Fibroblast of peridontal ligament (primary cell): ENCODE results near the gene ATP1A1.

ENCODE experiments used
- DNase-seq: peaks from one replicate; pipeline ENCODE4 v3.0.0-alpha.2; 2010; ENCODE audit errors: extremely low read depth

The ATP1A1 gene

DNA sequence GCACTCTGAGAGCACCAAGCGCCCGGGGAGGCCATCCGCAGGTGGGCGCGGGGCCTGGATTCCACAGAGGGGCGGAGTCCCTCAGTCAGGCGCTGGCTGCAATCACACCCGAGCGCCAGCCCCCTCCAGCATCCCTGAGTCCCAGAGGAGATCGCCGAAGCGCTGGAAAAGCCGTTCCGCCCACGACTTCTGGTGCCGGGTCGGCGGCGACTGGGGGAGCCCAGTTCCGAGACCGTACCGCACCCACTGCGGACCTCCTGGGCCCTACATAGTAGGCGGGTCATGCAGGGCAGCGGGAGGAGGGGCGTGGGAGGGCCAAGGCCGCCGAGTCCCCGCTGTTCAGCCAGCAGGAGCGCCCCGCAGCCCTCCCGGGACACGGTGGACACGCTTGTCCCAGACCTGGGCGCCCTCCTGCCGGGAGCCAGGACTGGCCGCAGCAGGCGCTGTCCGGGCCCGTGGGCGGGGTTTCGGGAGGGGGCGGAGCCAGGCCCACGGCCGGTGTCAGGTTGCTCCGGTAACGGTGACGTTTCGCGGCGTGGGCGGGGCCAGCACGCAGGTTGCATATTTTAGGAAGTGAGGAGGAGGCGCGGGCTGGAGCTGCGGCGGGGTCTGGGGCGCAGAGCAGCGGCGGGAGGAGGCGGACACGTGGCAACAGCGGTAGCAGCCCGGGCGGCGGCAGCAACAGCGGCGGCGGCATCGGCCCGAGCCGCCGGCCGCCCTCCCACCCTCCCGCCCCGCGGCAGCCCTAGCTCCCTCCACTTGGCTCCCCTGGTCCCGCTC lies at the start of gene ATP1A1:
Gene ATP1A1, plus strand, starts transcription at position 594 of the 780 bp plus-strand sequence. CDS start 268 bp downstream, outside the sequence.
- peak; percentile 83 for DNase-seq

DNA sequence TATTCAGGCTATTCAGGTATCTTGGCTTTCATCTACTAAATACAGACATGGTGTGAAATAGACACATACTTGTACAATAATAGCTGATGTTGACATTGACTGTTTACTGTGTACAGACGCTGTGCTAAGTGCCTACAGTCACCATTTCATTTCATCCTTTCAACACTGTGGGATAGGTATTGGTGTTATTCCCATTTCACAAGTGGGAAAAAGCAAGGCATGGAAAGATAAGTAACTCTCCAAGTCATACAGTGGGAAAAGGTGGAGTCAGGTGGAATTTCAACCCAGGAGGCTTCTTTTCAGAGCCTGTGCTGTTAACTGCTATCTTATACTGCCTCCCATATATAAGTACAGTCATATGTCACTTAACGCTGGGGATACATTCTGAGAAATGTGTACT lies 49.6 kb upstream of the ATP1A1 start:
- no peak for DNase-seq

DNA sequence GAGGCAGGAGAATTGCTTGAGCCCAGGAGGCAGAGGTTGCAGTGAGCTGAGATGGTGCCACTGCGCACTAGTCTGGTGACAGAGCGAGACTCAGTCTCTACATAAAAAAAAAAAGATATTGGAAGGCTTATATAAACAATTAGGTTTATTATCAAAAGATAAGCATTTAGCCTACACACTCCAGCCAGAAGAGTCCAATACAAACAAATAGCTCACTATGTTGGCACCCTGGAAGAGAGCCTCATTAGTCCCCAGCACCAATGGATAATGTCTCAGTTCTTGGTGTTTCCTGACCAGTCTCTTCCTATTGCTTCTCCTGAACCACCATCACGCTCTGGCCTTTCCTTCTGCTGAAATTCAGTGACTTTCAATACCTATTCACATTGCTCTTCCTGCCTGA lies 48.6 kb upstream of the ATP1A1 start:
- no peak for DNase-seq

- DNase-seq: no peak
Observed at GRCh38 chr1:116325104-116325503, 47.9 kb upstream of the ATP1A1 start.

- no peak for DNase-seq
Observed at GRCh38 chr1:116325922-116326321, 47.1 kb upstream of the ATP1A1 start.

DNA sequence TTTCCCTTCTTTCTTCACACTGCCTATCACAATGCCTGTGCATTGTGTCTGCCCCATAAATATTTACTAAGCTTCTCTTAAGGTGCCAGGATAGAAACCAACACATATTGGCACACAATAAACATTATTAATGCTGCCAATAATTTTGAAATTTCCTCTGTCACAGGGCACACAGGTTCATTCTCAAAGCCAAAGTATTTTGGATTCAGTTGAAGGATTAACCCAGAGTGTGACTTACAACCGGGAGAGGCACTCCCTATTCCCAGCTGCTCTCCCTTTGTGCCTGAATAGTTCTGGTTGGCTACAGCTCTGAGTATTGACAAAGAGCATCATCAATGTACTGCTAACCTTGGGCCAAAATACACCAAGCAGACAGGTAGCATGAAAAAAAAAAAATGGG lies 46.6 kb upstream of the ATP1A1 start:
- no peak for DNase-seq

DNA sequence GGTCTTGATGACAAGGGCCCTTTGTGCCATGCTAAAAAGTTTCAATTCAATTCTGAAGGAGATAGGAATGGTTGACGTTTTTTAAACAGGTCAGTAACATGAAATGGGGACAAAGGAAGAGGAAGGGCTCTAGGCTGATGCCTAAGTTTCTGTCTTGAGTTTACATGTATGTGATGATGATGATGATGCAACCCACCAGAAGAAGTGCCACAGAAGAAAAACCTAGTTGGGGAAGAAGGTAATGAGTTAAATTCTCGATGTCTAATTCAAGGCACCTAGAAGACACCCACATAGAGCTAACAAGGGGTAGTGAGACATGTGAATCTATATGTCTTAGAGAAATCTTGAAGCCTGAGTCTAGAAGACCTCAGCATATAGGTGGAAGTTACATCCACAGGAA lies 44.4 kb upstream of the ATP1A1 start:
- DNase-seq: no peak

DNA sequence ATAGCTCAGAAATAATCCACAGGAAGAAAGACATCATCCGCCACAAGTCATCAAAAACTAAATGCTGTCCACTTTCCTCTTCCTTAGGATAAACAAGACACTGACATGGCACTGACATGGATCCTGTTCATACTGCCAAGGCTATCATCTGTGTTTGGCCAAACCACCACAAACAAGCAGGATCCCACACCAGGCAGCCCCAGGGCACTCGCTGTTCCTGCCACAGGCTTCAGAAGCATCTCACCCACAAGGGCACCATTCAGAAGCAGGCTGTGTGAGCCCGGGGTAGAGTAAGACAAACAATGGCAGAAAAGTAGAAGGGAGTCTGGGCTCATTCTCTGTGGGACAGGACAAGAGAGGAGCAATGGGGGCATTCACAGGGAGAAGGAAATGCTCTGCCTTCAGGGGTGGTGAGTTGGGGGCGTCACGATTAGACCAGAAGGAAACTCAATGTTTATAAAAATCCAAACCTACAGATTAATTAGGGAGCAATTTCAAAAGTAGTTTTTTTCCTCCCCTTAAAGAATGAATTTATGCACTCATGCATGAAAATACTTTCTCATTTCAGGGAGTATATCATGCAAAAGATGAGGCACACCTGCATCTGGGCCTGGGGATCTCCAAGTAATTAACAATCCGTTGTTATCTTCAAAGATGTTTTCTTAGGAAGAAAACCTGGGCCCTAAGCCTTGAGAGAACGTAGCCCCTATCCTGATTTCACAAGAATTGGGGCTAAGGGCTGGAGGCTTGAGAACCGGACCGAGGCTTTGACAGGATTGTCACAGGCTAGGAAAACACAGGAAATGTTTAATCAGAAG lies 43.3 kb upstream of the ATP1A1 start:
- DNase-seq: no peak

DNA sequence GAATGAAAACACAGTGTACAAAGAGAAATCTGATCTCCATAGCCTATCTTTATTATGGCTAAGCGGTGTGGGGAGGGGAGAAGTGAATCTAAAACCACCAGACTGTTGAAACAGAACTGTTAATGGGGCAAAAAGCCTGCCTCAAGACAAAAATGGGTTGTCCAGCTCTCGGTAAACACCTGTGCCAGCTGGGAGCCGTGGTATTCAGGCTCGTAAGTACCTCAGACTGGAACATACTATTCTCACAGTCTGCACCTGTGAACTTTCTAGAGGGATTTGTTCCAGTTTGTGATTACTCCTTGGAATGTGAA lies 42.7 kb upstream of the ATP1A1 start:
- DNase-seq: no peak

DNA sequence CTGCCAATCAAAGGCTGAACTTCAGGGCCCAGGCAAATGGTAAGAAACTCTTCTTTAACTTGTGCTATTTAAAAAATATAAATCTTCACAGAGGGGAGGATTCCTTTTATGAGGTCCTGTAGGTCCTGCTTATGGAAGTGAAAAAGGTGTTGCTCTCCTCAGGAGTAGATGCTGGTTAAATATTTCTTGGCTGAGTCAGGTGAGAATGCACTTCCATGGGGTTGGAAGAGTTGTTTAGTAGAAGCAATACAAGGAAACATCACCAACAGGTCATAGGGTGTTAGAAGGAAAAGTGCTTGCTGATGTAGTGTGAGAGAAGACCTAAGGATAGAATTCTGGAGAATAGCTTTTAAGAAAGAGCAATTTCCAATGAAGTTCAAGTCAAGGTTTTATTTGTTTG lies 42.2 kb upstream of the ATP1A1 start:
- DNase-seq: no peak

- DNase-seq: no peak
Observed at GRCh38 chr1:116331523-116331922, 41.5 kb upstream of the ATP1A1 start.

DNA sequence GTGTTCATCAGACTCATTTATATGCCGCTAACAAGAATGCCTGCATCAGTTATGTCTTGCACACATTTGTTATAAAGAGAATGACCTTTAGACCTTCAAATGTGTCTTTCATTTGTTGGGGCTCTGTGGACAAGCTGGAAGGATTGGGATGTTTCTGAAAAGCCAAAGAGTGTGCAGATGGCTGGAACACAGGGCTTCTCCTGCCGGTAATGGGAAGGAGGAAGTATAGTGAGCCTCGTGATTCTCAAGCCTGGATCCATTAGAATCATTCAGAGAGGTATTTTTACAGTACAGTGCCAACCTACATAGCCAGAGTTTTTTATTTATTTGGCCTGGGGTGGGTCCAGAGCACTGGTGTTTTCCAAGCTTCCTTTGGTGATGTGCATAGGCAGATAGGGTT lies 40.6 kb upstream of the ATP1A1 start:
- no peak for DNase-seq

DNA sequence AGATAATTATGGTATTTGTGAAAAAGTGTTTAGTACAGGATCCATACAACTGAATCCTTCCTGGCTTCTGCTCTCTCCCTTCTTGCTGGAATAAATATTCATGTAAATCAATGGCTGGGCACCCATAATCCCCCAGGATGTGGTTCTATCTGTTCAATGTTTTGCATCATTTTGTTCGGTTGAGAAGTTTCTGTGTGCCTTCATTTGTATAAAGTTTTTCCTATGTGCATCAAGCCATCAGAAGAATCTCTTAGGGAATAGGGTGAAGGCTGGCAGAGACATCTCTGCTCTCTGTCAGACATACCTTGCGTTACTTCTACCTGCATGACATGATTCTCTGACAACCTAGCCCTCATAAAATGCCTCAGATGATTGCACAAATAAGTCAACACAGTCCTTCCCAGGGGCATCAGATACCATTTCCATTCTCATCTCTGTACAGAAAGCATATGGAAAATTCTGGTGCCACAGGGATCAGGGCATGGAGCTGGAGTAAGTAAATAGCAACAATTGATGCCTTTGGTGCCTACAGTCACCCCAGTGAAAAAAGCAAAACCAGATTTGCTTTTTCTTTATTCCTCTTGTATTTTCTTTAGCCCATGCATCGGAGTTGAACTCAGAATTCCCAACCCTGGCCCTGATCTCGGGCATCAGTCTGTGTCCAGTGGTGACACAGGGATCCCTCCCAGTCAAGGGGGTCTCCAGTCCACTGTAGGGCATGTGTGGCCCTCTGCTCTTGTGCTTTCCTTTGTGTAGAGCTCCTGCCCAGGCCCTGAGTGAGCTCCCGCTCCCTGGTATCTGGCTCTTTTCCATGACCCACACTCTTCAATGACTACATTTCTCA lies 39.7 kb upstream of the ATP1A1 start:
- no peak for DNase-seq

GRCh38 chr1:116334015-116334547 lies 39.0 kb upstream of the ATP1A1 start:
- DNase-seq: peak; percentile 39

- no peak for DNase-seq
Observed at GRCh38 chr1:116334868-116335635, 38.0 kb upstream of the ATP1A1 start.

GRCh38 chr1:116335850-116336624 lies 37.0 kb upstream of the ATP1A1 start:
- no peak for DNase-seq

DNA sequence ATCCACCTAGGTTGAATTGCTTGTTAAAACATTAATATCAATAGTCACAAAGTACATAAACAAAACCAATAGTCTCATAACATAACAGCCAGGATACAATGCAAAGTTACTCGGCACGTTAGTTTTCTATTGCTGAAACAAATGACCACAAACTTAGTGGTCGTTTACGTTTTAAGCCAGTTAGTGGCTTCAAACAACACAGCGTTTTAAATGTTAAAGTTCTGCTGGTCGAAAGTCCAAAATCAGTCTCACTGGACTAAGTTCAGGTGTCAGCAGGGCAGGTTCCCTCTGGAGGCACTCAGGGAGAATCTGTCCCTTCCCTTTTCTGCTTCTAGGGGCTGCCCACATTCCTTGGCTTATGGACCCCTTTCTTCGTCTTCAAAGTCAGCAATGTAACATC lies 35.6 kb upstream of the ATP1A1 start:
- no peak for DNase-seq

DNA sequence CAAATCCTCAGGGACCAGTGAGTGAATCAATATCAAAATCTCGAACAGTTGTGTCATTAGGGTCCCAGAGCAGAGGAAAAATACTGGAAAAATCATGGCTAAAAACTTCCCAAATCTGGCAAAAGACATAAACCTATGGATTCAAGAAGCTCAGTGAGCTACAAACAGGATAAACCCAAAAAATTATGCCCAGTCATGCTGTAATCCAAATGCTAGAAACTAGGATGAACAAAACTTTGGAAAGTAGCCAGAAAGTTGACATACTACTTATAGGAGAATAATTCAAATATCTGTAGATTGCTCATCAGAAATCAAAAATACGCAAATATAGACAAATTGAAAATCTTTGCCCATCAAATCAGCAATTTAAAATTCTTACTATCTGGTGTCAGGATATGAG lies 34.6 kb upstream of the ATP1A1 start:
- no peak for DNase-seq

GRCh38 chr1:116340506-116341231 lies 32.4 kb upstream of the ATP1A1 start:
- no peak for DNase-seq

DNA sequence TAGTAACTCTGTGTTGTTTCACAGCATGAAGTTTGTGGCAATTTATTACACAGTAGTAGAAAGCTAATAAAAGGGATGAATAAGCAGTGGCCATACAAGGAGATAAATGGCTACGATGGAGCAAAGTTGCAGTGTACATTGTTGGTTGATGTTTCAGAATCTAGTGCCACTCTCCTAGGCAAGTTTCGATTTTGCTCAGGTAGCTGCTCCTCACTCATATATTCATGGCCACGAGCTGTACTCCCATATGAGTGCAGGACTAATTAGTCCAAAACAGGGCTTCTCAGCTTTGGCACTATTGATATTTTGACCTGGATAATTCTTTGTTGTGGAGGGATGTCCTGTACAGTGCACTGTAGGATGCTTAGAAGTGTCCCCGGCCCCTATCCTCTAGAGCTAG lies 30.0 kb upstream of the ATP1A1 start:
- DNase-seq: no peak
